Measurements from ENCODE around the gene ACSS1. TPM values are rescaled to one million over a fixed set of nuclear protein-coding genes. Genes with fewer than 3 reads are reported as not detected.

The ACSS1 gene
- total RNA-seq, 1 experiment from 2014 or later: 0.61 TPM

DNA sequence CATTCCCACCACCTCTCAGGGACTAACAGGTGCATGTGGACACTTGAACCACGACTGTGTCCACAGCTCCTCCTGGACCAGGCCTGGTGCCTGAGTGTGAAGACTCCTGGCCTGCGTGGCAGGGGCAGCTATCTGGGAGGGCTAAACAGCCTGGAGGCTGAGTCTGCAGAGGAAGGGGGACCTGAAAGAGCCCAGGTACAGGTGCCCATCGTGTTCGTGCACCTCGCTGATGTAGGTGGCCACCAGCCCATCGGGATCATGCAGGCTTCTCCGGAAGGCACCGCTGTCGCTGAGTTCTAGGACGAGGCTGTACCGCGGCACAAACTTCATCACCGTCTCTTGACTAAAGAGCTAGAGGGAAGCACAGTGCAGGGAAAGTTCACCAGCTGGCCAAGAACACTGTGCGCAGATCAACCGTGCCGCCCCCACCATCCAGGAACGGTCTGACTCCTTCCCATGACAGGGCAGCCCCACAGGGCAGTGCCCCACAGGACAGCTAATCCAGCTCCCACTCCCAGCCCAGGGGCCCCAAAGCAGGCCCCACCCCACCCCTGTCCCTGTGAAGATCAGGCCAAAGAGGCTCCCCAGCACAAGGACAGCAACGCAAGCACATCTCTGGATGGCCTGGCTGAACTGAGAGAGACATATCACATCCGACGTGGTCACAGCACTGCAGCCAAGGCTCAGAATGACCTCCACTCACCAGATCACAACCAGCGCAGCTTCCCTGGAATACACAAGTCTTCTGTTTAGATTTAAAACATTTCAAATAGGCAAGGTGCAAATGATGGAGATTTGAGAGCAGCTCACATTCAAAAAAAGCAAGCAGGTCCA is 94.0 kb downstream of the ACSS1 start:
- H2BK12ac ChIP-seq (ENCODE audit: insufficient read length, low read depth, low read length): no peak overlapping the region
- H4K8ac ChIP-seq (replicated peaks; ENCODE audit: insufficient read length, low read depth, low read length): no peak overlapping the region
- no peaks in the 10 kb centered on the region for H3K23me2 ChIP-seq (ENCODE audit: insufficient read length, low read depth, low read length, poor library complexity, severe bottlenecking)
- H2AFZ ChIP-seq (ENCODE audit: low read length): no peak overlapping the region
- H3K14ac ChIP-seq (ENCODE audit: insufficient read depth, low read length): no peak overlapping the region
- no CpG with 5 or more reads among the region's 21 CpGs for WGBS (ENCODE audit: extremely low coverage, insufficient read length, low lambda C conversion rate)
- H4K20me1 ChIP-seq (ENCODE audit: control insufficient read depth, insufficient read depth, insufficient read length): no peaks in the 10 kb centered on the region
- no peak overlapping the region; a peak in 1 of 7 replicates for H3K27ac Mint-ChIP-seq
- peaks cover 29 to 73% (median 43%) of the 10 kb centered on the region in 3 experiments; a peak in 6 of 7 replicates for H3K36me3 Mint-ChIP-seq (ENCODE audit: insufficient read depth in 1 of 3, low read depth in 3 of 3)
- no peak overlapping the region for H3K4me3 Mint-ChIP-seq
- no peaks in the 10 kb centered on the region for H3K9me3 ChIP-seq (ENCODE audit: control insufficient read depth, low read depth, low read length)
- H4K5ac ChIP-seq (ENCODE audit: insufficient read length, low read depth, low read length): no peak overlapping the region
- H3T11ph ChIP-seq (ENCODE audit: low read length): no peak overlapping the region
- no peaks in the 10 kb centered on the region for H3K79me2 ChIP-seq (ENCODE audit: insufficient read depth, low read length)
- no peak overlapping the region for H3K18ac ChIP-seq (ENCODE audit: insufficient read length, low read depth, low read length)
- TF ChIP-seq, protein P1, sequence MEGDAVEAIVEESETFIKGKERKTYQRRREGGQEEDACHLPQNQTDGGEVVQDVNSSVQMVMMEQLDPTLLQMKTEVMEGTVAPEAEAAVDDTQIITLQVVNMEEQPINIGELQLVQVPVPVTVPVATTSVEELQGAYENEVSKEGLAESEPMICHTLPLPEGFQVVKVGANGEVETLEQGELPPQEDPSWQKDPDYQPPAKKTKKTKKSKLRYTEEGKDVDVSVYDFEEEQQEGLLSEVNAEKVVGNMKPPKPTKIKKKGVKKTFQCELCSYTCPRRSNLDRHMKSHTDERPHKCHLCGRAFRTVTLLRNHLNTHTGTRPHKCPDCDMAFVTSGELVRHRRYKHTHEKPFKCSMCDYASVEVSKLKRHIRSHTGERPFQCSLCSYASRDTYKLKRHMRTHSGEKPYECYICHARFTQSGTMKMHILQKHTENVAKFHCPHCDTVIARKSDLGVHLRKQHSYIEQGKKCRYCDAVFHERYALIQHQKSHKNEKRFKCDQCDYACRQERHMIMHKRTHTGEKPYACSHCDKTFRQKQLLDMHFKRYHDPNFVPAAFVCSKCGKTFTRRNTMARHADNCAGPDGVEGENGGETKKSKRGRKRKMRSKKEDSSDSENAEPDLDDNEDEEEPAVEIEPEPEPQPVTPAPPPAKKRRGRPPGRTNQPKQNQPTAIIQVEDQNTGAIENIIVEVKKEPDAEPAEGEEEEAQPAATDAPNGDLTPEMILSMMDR (conservative IDR thresholded peaks at IDR 0.05): no peak
- H3K27me3 Mint-ChIP-seq (ENCODE audit: low read depth): no peaks in the 10 kb centered on the region
- no peak overlapping the region for H2BK15ac ChIP-seq (ENCODE audit: low read depth, low read length)
- H3K4me2 ChIP-seq (ENCODE audit: insufficient read depth, insufficient read length, low read length): no peak overlapping the region
- no peaks in the 10 kb centered on the region for H3K4me1 ChIP-seq (ENCODE audit: insufficient read depth, low read length)
- H3K9ac ChIP-seq (ENCODE audit: extremely low read depth, insufficient read length, low read length): no peak overlapping the region
- peak; percentile 9 for DNase-seq
- H3K9me3 Mint-ChIP-seq: no peaks in the 10 kb centered on the region; a peak in 1 of 5 replicates
- H2BK20ac ChIP-seq (ENCODE audit: low read depth, low read length, poor library complexity, severe bottlenecking): no peak overlapping the region
- H3K23ac ChIP-seq (ENCODE audit: insufficient read length, low read depth, low read length): no peak overlapping the region
- H3K4ac ChIP-seq (ENCODE audit: low read depth, low read length): no peak overlapping the region
- H2BK120ac ChIP-seq (ENCODE audit: low read depth, low read length, poor library complexity, severe bottlenecking): no peak overlapping the region
- H3K79me1 ChIP-seq (ENCODE audit: insufficient read depth, low read depth, low read length, poor library complexity, severe bottlenecking): no peaks in the 10 kb centered on the region
- no peaks in the 10 kb centered on the region for H3K4me1 Mint-ChIP-seq
- H2BK5ac ChIP-seq (ENCODE audit: insufficient read length, low read length): no peak overlapping the region
- H3K27ac ChIP-seq (ENCODE audit: insufficient read length, low read depth, low read length): no peak overlapping the region
- H4K91ac ChIP-seq (ENCODE audit: insufficient read length, low read depth, low read length): no peak overlapping the region
- H3K56ac ChIP-seq (ENCODE audit: insufficient read length, low read depth, low read length): no peak overlapping the region
- no peak overlapping the region for H2AK5ac ChIP-seq (ENCODE audit: insufficient read length, low read length)
- H3K27me3 ChIP-seq (ENCODE audit: insufficient read depth, low read length): no peaks in the 10 kb centered on the region

All from H9 (cell line).